Fibroblast of skin of abdomen (primary cell): Measurements from ENCODE around the gene ZNF827.

Experiments
- DNase-seq: peaks from one replicate; pipeline ENCODE4 v3.0.0-alpha.2; 2013

The ZNF827 gene

GRCh38 chr4:145824463-145824862 is 114.2 kb downstream of the ZNF827 start:
- DNase-seq = no peak

- DNase-seq = no peak
Observed at GRCh38 chr4:145823743-145824142, 114.9 kb downstream of the ZNF827 start.

- no peak for DNase-seq
Observed at GRCh38 chr4:145822581-145822980, 116.0 kb downstream of the ZNF827 start.

GRCh38 chr4:145822181-145822580 is 116.4 kb downstream of the ZNF827 start:
- no peak for DNase-seq

- no peak for DNase-seq
Observed at GRCh38 chr4:145821766-145822165, 116.9 kb downstream of the ZNF827 start.

GRCh38 chr4:145820407-145820806 is 118.2 kb downstream of the ZNF827 start:
- DNase-seq = no peak

- no peak for DNase-seq
Observed at GRCh38 chr4:145819853-145820181, 118.8 kb downstream of the ZNF827 start.

GRCh38 chr4:145819101-145819852 is 119.3 kb downstream of the ZNF827 start:
- no peak for DNase-seq

GRCh38 chr4:145818011-145818410 is 120.6 kb downstream of the ZNF827 start:
- DNase-seq = no peak

GRCh38 chr4:145816091-145816490 is 122.5 kb downstream of the ZNF827 start:
- no peak for DNase-seq

- peak; percentile 52 for DNase-seq
Observed at GRCh38 chr4:145815626-145816025, 123.0 kb downstream of the ZNF827 start.

- no peak for DNase-seq
Observed at GRCh38 chr4:145815027-145815612, 123.5 kb downstream of the ZNF827 start.

GRCh38 chr4:145814246-145814645 is 124.4 kb downstream of the ZNF827 start:
- DNase-seq = no peak

GRCh38 chr4:145812919-145813318 is 125.7 kb downstream of the ZNF827 start:
- no peak for DNase-seq

- DNase-seq = no peak
Observed at GRCh38 chr4:145808848-145809512, 129.6 kb downstream of the ZNF827 start.

GRCh38 chr4:145808021-145808650 is 130.5 kb downstream of the ZNF827 start:
- DNase-seq = peak; percentile 94

- DNase-seq = peak; percentile 32
Observed at GRCh38 chr4:145805490-145805889, 133.1 kb downstream of the ZNF827 start.

- peak; percentile 91 for DNase-seq
Observed at GRCh38 chr4:145804116-145804515, 134.5 kb downstream of the ZNF827 start.

- no peak for DNase-seq
Observed at GRCh38 chr4:145799223-145799622, 139.4 kb downstream of the ZNF827 start.

- DNase-seq = no peak
Observed at GRCh38 chr4:145797278-145797677, 141.3 kb downstream of the ZNF827 start.

- no peak for DNase-seq
Observed at GRCh38 chr4:145796346-145796745, 142.3 kb downstream of the ZNF827 start.

- no peak for DNase-seq
Observed at GRCh38 chr4:145795521-145795920, 143.1 kb downstream of the ZNF827 start.

GRCh38 chr4:145792429-145792828 is 146.2 kb downstream of the ZNF827 start:
- DNase-seq = no peak

- no peak for DNase-seq
Observed at GRCh38 chr4:145791988-145792387, 146.6 kb downstream of the ZNF827 start.
